HCT116 (cell line): ENCODE measurements around the gene LINGO4.

Experiments
- CEBPB ChIP-seq: IDR thresholded peaks from 2 replicates; pipeline ENCODE4 v1.6.1; 2012; ENCODE audit warnings: low read depth
- EZH2 ChIP-seq: fragments of 200-600 bp; sonication (generic); IDR thresholded peaks from 2 replicates; pipeline ENCODE4 v1.6.1; 2017; ENCODE audit warnings: antibody characterized with exemption, mixed run types
- EZH2phosphoT487 ChIP-seq: fragments of 200-600 bp; IDR thresholded peaks from 2 replicates; pipeline ENCODE4 v1.6.1; 2018; ENCODE audit warnings: antibody characterized with exemption, borderline replicate concordance
- MAX ChIP-seq: IDR thresholded peaks from 2 replicates; pipeline ENCODE4 v1.6.1; 2012
- POLR2A ChIP-seq: IDR thresholded peaks from 2 replicates; pipeline ENCODE4 v1.7.0; 2011; ENCODE audit warnings: borderline replicate concordance; ENCODE audit not compliant: insufficient read depth, insufficient read length; ENCODE audit errors: extremely low read depth
- POLR2AphosphoS5 ChIP-seq: IDR thresholded peaks from 2 replicates; pipeline ENCODE4 v1.6.1; 2011; ENCODE audit warnings: mild to moderate bottlenecking, low read depth, low read length, moderate library complexity
- YY1 ChIP-seq: IDR thresholded peaks from 2 replicates; pipeline ENCODE4 v1.6.1; 2011; ENCODE audit warnings: low read length, low read depth, moderate library complexity, mild to moderate bottlenecking; ENCODE audit not compliant: insufficient replicate concordance; ENCODE audit errors: extremely low read depth
- ZFX ChIP-seq: fragments of 450-650 bp; IDR thresholded peaks from 2 replicates; pipeline ENCODE4 v1.6.1; 2017
- TF ChIP-seq, protein P1 (sequence below): IDR thresholded peaks from 2 replicates; pipeline ENCODE4 v1.6.1; 2012; ENCODE audit warnings: low read depth
- TF ChIP-seq, protein P2 (sequence below), 3 experiments: fragments of 200-600 bp in 1 of 3; sonication (generic) in 1 of 3; IDR thresholded peaks in 2 of 3; conservative IDR thresholded peaks in 1 of 3; 2 replicates each; pipeline ENCODE4 v1.5.1; 2012 to 2017; ENCODE audit warnings: low read depth in 2 of 3, low read length in 2 of 3, antibody characterized with exemption in 1 of 3, borderline replicate concordance in 1 of 3, control low read depth in 1 of 3, mild to moderate bottlenecking in 1 of 3, mixed read lengths in 1 of 3, mixed run types in 1 of 3, moderate library complexity in 1 of 3; ENCODE audit not compliant: insufficient read depth in 1 of 3

DNA sequence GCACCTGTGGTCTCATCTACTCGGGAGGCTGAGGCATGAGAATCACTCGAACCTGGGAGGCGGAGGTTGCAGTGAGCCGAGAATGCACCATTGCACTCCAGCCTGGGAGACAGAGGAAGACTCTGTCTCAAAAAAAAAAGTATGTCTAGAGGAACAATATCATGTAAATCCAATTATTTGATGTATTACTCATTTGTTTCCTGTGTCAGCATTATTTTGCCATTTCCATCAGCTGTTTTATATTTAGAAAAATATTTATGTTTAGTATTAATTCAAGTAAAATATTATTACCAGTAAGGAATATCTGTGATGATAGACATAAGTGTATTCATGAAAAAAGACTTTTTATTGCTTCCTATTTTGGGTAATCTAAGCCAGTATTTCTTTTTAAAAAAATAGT, 27.9 kb downstream of the LINGO4 start:
- TF ChIP-seq, protein P1, sequence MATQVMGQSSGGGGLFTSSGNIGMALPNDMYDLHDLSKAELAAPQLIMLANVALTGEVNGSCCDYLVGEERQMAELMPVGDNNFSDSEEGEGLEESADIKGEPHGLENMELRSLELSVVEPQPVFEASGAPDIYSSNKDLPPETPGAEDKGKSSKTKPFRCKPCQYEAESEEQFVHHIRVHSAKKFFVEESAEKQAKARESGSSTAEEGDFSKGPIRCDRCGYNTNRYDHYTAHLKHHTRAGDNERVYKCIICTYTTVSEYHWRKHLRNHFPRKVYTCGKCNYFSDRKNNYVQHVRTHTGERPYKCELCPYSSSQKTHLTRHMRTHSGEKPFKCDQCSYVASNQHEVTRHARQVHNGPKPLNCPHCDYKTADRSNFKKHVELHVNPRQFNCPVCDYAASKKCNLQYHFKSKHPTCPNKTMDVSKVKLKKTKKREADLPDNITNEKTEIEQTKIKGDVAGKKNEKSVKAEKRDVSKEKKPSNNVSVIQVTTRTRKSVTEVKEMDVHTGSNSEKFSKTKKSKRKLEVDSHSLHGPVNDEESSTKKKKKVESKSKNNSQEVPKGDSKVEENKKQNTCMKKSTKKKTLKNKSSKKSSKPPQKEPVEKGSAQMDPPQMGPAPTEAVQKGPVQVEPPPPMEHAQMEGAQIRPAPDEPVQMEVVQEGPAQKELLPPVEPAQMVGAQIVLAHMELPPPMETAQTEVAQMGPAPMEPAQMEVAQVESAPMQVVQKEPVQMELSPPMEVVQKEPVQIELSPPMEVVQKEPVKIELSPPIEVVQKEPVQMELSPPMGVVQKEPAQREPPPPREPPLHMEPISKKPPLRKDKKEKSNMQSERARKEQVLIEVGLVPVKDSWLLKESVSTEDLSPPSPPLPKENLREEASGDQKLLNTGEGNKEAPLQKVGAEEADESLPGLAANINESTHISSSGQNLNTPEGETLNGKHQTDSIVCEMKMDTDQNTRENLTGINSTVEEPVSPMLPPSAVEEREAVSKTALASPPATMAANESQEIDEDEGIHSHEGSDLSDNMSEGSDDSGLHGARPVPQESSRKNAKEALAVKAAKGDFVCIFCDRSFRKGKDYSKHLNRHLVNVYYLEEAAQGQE: no peak
- TF ChIP-seq EZH2: no peak
- TF ChIP-seq, protein P2, sequence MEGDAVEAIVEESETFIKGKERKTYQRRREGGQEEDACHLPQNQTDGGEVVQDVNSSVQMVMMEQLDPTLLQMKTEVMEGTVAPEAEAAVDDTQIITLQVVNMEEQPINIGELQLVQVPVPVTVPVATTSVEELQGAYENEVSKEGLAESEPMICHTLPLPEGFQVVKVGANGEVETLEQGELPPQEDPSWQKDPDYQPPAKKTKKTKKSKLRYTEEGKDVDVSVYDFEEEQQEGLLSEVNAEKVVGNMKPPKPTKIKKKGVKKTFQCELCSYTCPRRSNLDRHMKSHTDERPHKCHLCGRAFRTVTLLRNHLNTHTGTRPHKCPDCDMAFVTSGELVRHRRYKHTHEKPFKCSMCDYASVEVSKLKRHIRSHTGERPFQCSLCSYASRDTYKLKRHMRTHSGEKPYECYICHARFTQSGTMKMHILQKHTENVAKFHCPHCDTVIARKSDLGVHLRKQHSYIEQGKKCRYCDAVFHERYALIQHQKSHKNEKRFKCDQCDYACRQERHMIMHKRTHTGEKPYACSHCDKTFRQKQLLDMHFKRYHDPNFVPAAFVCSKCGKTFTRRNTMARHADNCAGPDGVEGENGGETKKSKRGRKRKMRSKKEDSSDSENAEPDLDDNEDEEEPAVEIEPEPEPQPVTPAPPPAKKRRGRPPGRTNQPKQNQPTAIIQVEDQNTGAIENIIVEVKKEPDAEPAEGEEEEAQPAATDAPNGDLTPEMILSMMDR (IDR thresholded peaks at IDR 0.05 in 2 of 3, conservative IDR thresholded peaks at IDR 0.05 in 1 of 3; ENCODE audit: borderline replicate concordance in 1 of 3, insufficient read depth in 1 of 3, low read depth in 2 of 3, low read length in 2 of 3): no peak
- TF ChIP-seq EZH2phosphoT487: no peak
- TF ChIP-seq CEBPB: no peak
- no peak for TF ChIP-seq POLR2A
- no peak for TF ChIP-seq POLR2AphosphoS5
- TF ChIP-seq ZFX: no peak
- TF ChIP-seq MAX: no peak
- no peak for TF ChIP-seq YY1
